Skeletal muscle satellite cell (primary cell): Measurements from ENCODE around the gene RILPL1.
A peak's percentile ranks its signal among the peaks of the same experiment; 100 is the strongest.
"Not testable (repeated sequence)": the region's sequence is repeated elsewhere in the genome, so short reads cannot be mapped to it uniquely, and the experiment has no call there.

Experiments
- H3K27me3 ChIP-seq: 2 replicates; pipeline ENCODE4 v1.7.0; 2013; ENCODE audit warnings: low read length; ENCODE audit not compliant: control insufficient read depth, insufficient read depth
- H3K36me3 ChIP-seq: 2 replicates; pipeline ENCODE4 v1.7.0; 2013; ENCODE audit warnings: mild to moderate bottlenecking, control low read depth, low read length; ENCODE audit not compliant: insufficient read depth
- H3K4me1 ChIP-seq: 2 replicates; pipeline ENCODE4 v1.7.0; 2013; ENCODE audit warnings: low read length; ENCODE audit not compliant: control insufficient read depth, insufficient read depth
- H3K4me2 ChIP-seq: 2 replicates; pipeline ENCODE4 v1.7.0; 2013; ENCODE audit warnings: mild to moderate bottlenecking, low read length
- H3K4me3 ChIP-seq: 2 replicates; pipeline ENCODE4 v1.7.0; 2013; ENCODE audit warnings: low read length
- H3K9ac ChIP-seq: 2 replicates; pipeline ENCODE4 v1.7.0; 2013; ENCODE audit warnings: mild to moderate bottlenecking, low read depth, low read length, moderate library complexity
- H3K9me3 ChIP-seq: replicated peaks from 2 replicates; pipeline ENCODE4 v1.7.0; 2013; ENCODE audit warnings: mild to moderate bottlenecking, control low read depth, low read length

The RILPL1 gene

GRCh38 chr12:123554136-123554535, 20.6 kb upstream of the RILPL1 start:
- not testable (repeated sequence) for H3K9me3 ChIP-seq, H3K4me2 ChIP-seq, H3K4me1 ChIP-seq, H3K4me3 ChIP-seq, H3K36me3 ChIP-seq, H3K9ac ChIP-seq
- peaks cover 16% of the 10 kb centered on the region for H3K27me3 ChIP-seq

GRCh38 chr12:123550700-123551099, 17.2 kb upstream of the RILPL1 start:
- Histone ChIP-seq H3K4me2 (no peak overlapping the region), H3K9ac (no peak overlapping the region), H3K9me3 (no peaks in the 10 kb centered on the region), H3K4me3 (no peak overlapping the region), H3K36me3 (no peaks in the 10 kb centered on the region), H3K27me3 (peaks cover 21% of the 10 kb centered on the region), H3K4me1 (no peaks in the 10 kb centered on the region)

GRCh38 chr12:123548107-123548506, 14.6 kb upstream of the RILPL1 start:
- Histone ChIP-seq H3K4me3 (no peak overlapping the region), H3K9me3 (no peaks in the 10 kb centered on the region), H3K4me2 (no peak overlapping the region), H3K4me1 (no peaks in the 10 kb centered on the region), H3K9ac (no peak overlapping the region), H3K27me3 (peaks cover 21% of the 10 kb centered on the region), H3K36me3 (no peaks in the 10 kb centered on the region)

DNA sequence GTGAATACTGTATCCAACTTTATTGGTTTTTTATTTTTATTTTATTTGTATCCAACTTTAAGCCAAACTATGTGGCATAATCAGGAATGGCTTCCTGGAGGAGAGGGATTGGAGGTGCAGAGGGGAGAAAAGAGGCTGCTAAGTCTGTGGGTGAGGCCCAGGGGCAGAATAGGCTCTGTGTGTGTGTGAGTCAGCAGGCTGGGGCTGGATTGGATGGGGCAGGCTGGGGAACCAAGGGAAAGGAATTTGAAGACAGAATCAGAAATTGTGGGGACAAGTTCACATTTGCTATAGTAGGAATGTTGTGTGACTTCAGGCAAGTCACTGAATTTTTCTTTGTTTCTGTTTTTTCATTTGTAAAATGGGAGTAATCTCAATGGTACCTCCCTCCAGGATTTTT, 12.8 kb upstream of the RILPL1 start:
- H3K4me3 ChIP-seq: no peak overlapping the region
- peaks cover 21% of the 10 kb centered on the region for H3K27me3 ChIP-seq
- no peak overlapping the region for H3K4me2 ChIP-seq
- no peaks in the 10 kb centered on the region for H3K4me1 ChIP-seq
- H3K36me3 ChIP-seq: no peaks in the 10 kb centered on the region
- no peaks in the 10 kb centered on the region for H3K9me3 ChIP-seq
- H3K9ac ChIP-seq: no peak overlapping the region

DNA sequence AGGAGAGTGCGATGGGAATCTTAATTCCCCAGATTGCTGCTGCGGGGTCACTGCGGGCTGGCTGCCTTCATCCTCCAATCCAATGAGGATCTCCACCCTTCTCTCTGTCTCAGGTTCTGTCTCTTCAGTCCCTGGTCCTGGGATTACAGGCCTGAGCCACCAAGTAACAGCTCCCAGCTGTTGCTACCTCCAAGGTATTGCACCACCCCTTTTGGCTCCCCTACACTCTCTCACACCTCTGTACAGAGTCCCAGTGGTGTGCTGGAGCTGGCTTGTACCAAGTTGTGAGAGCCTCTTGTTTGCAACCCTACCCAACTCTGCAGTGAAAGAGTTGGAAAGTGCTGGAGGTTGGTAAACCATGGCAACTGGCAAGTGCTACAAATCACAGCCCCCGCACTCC, 10.0 kb upstream of the RILPL1 start:
- Histone ChIP-seq H3K4me2 (no peak overlapping the region), H3K27me3 (peaks cover 16% of the 10 kb centered on the region), H3K9me3 (no peaks in the 10 kb centered on the region), H3K4me3 (no peak overlapping the region), H3K36me3 (no peaks in the 10 kb centered on the region), H3K4me1 (no peaks in the 10 kb centered on the region), H3K9ac (no peak overlapping the region)

GRCh38 chr12:123540899-123541662, 7.6 kb upstream of the RILPL1 start:
- Histone ChIP-seq H3K36me3 (no peaks in the 10 kb centered on the region), H3K4me2 (no peak overlapping the region), H3K27me3 (peaks cover 15% of the 10 kb centered on the region), H3K4me1 (no peaks in the 10 kb centered on the region), H3K9me3 (no peaks in the 10 kb centered on the region), H3K9ac (no peak overlapping the region), H3K4me3 (no peak overlapping the region)

DNA sequence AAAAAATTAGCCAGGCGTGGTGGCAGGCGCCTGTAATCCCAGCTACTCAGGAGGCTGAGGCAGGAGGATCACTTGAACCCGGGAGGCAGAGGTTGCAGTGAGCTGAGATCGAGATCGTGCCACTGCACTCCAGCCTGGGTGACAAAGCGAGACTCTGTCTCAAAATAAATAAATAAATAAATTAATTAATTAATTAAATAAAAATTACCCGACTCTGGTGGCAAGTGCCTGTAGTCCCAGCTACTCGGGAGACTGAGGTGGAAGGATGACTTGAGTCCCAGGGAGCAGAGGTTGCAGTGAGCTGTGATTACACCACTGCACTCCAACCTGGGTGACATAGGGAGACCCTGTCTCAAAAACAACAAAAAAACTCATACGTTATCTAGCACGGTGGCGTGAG, 2.4 kb upstream of the RILPL1 start:
- not testable (repeated sequence) for H3K4me3 ChIP-seq, H3K4me2 ChIP-seq, H3K9me3 ChIP-seq, H3K9ac ChIP-seq
- peaks cover 15% of the 10 kb centered on the region for H3K27me3 ChIP-seq
- H3K36me3 ChIP-seq: peaks cover 11% of the 10 kb centered on the region
- peaks cover 25% of the 10 kb centered on the region for H3K4me1 ChIP-seq

- Histone ChIP-seq H3K36me3 (peaks cover 21% of the 10 kb centered on the region), H3K4me2 (peak overlapping the region; percentile 79), H3K4me1 (peaks cover 25% of the 10 kb centered on the region), H3K4me3 (peak overlapping the region; percentile 73), H3K27me3 (peaks cover 3% of the 10 kb centered on the region), H3K9ac (peak overlapping the region; percentile 68), H3K9me3 (no peaks in the 10 kb centered on the region)
Observed at GRCh38 chr12:123532808-123533649, 490 bp downstream of the RILPL1 start.

DNA sequence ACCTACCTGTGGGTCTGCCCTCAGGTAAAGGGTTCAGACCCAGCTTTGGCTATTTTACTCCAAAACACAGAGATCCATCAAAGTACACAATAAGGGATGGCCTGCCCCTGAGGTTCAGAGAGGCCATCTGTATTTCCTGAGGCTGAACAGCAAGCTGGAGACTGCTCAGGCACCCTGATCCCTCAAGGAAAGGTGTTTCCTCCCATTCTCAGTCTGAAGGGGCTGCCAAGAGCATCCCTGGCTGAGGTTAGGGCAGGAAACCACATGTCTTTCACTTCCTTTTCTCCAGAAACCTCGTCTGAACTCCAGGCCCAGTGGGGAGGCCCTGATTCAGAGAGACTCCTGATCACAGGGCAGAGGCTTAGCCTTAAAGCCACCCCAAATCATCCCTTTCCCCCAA, 1.5 kb downstream of the RILPL1 start:
- Histone ChIP-seq H3K27me3 (no peaks in the 10 kb centered on the region), H3K9ac (peak overlapping the region; percentile 68), H3K9me3 (no peaks in the 10 kb centered on the region), H3K4me2 (peak overlapping the region; percentile 79), H3K36me3 (peaks cover 21% of the 10 kb centered on the region), H3K4me1 (peaks cover 25% of the 10 kb centered on the region), H3K4me3 (peak overlapping the region; percentile 73)

GRCh38 chr12:123531091-123531490, 2.4 kb downstream of the RILPL1 start:
- Histone ChIP-seq H3K4me1 (peaks cover 25% of the 10 kb centered on the region), H3K27me3 (no peaks in the 10 kb centered on the region), H3K9me3 (no peaks in the 10 kb centered on the region), H3K9ac (peak overlapping the region; percentile 24), H3K36me3 (peaks cover 21% of the 10 kb centered on the region), H3K4me2 (peak overlapping the region; percentile 79), H3K4me3 (no peak overlapping the region)

GRCh38 chr12:123530668-123531067, 2.9 kb downstream of the RILPL1 start:
- Histone ChIP-seq H3K9ac (no peak overlapping the region), H3K36me3 (peaks cover 21% of the 10 kb centered on the region), H3K9me3 (no peaks in the 10 kb centered on the region), H3K4me1 (peaks cover 25% of the 10 kb centered on the region), H3K4me3 (no peak overlapping the region), H3K4me2 (peak overlapping the region; percentile 79), H3K27me3 (no peaks in the 10 kb centered on the region)
